ENCODE data around the gene PON1.

PON1 gene

GRCh38 chr7:95342029-95342428 is 17.7 kb upstream of the PON1 start:
- no peak for DNase-seq (ENCODE audit: low read depth in 2 of 2)
- H3K4me3 ChIP-seq (replicated peaks in 1 of 2; ENCODE audit: low read depth in 2 of 2, low read length in 2 of 2): no peak overlapping the region
- TF ChIP-seq CTCF (IDR thresholded peaks at IDR 0.05; ENCODE audit: low read depth, low read length): no peak

- DNase-seq (ENCODE audit: low read depth in 2 of 2): no peak
- no peak for TF ChIP-seq CTCF (IDR thresholded peaks at IDR 0.05; ENCODE audit: low read depth, low read length)
- no peak overlapping the region for H3K4me3 ChIP-seq (replicated peaks in 1 of 2; ENCODE audit: low read depth in 2 of 2, low read length in 2 of 2)
Observed at GRCh38 chr7:95340491-95340890, 16.2 kb upstream of the PON1 start.

GRCh38 chr7:95338832-95339231 is 14.5 kb upstream of the PON1 start:
- H3K4me3 ChIP-seq (replicated peaks in 1 of 2; ENCODE audit: low read depth in 2 of 2, low read length in 2 of 2): no peak overlapping the region
- DNase-seq (ENCODE audit: low read depth in 2 of 2): no peak
- TF ChIP-seq CTCF (IDR thresholded peaks at IDR 0.05; ENCODE audit: low read depth, low read length): no peak

GRCh38 chr7:95335093-95335492 is 10.8 kb upstream of the PON1 start:
- no peak overlapping the region for H3K4me3 ChIP-seq (replicated peaks in 1 of 2; ENCODE audit: low read depth in 2 of 2, low read length in 2 of 2)
- DNase-seq (ENCODE audit: low read depth in 2 of 2): peak; percentile 51 to 75
- no peak for TF ChIP-seq CTCF (IDR thresholded peaks at IDR 0.05; ENCODE audit: low read depth, low read length)

- DNase-seq (ENCODE audit: low read depth in 2 of 2): no peak
- no peak for TF ChIP-seq CTCF (IDR thresholded peaks at IDR 0.05; ENCODE audit: low read depth, low read length)
- no peak overlapping the region for H3K4me3 ChIP-seq (replicated peaks in 1 of 2; ENCODE audit: low read depth in 2 of 2, low read length in 2 of 2)
Observed at GRCh38 chr7:95334447-95334846, 10.1 kb upstream of the PON1 start.

- H3K4me3 ChIP-seq (replicated peaks in 1 of 2; ENCODE audit: low read depth in 2 of 2, low read length in 2 of 2): peak overlapping the region in 1 of 2 donors; percentile 26
- TF ChIP-seq CTCF (IDR thresholded peaks at IDR 0.05; ENCODE audit: low read depth, low read length): no peak
- no peak for DNase-seq (ENCODE audit: low read depth in 2 of 2)
Observed at GRCh38 chr7:95330961-95331337, 6.6 kb upstream of the PON1 start.

- no peak for TF ChIP-seq CTCF (IDR thresholded peaks at IDR 0.05; ENCODE audit: low read depth, low read length)
- H3K4me3 ChIP-seq (replicated peaks in 1 of 2; ENCODE audit: low read depth in 2 of 2, low read length in 2 of 2): peak overlapping the region in 1 of 2 donors; percentile 26
- peak; percentile 33 to 49 for DNase-seq (ENCODE audit: low read depth in 2 of 2)
Observed at GRCh38 chr7:95330204-95330960, 6.0 kb upstream of the PON1 start.
